ENCODE results near the gene HOXB7. TPM values are rescaled to one million over a fixed set of nuclear protein-coding genes. Genes with fewer than 3 reads are reported as not detected.

The HOXB7 gene
- total RNA-seq, 8 experiments from 2014 or later, result 6.2 to 35.5 (median 23.7) TPM

GRCh38 chr17:48617471-48618255 lies 6.8 kb upstream of the HOXB7 start:
- H3K4me3 ChIP-seq, result peak overlapping the region; percentile 23 to 89 (median 80)
- in situ Hi-C loops (cut with MboI; ENCODE audit: low pct_unique_long_range_greater_than_20kb in 2 of 9, low sequenced_read_pairs in 9 of 9, unreplicated experiment in 9 of 9), result no loop called here
- ATAC-seq (replicated peaks in 6 of 8), result no peak
- H3K4me1 ChIP-seq (replicated peaks in 1 of 2), result peaks cover 31 to 53% of the 10 kb centered on the region in 2 donors
- WGBS, 10 experiments, result 0 to 54% (median 6%) methylated on average over 1 to 8 of the region's 43 CpGs; no CpG with 5 or more reads in 1 of the 10 experiments
- peak overlapping the region; percentile 23 to 97 for H3K27ac ChIP-seq

DNA sequence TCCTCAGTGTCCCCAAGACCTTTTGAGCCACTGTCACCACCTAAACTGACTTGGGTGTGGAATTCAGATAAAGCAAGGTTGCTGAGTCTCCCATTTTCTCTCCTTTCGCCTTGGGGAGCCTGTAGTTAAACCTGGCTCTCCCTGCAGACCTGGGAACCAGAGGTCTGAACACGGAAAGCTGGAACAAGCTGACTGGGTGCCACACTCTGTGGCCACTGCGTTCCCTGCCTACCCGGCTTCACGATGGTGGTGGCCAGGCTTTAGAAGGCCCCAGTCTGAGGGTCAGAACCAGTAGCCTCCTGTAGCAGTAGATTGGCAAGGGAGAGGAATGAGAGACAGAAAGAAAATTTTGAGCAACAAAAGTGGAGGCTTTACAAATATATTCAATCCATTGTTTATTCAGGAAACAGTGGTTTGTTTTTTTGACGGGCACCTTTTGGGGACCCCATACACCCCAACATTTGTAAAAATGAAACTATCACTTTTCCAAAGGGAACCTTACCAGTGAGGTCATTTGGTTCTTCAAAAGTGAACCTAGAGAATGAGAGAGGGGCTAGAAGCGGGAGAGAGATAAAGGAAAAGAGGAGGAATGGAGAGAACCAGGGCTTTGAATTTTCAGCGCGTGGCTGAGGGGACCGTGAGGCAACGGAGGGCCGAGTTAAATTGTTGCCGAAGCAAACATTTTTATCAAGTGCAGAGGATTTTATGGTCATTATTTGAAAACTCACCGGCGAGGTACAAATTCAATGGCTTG lies 6.1 kb upstream of the HOXB7 start:
- WGBS, 10 experiments, result 0 to 84% (median 17%) methylated on average over 1 to 13 of the region's 15 CpGs; no CpG with 5 or more reads in 1 of the 10 experiments
- H3K27ac ChIP-seq, result peak overlapping the region in 1 of 2 donors; percentile 97

DNA sequence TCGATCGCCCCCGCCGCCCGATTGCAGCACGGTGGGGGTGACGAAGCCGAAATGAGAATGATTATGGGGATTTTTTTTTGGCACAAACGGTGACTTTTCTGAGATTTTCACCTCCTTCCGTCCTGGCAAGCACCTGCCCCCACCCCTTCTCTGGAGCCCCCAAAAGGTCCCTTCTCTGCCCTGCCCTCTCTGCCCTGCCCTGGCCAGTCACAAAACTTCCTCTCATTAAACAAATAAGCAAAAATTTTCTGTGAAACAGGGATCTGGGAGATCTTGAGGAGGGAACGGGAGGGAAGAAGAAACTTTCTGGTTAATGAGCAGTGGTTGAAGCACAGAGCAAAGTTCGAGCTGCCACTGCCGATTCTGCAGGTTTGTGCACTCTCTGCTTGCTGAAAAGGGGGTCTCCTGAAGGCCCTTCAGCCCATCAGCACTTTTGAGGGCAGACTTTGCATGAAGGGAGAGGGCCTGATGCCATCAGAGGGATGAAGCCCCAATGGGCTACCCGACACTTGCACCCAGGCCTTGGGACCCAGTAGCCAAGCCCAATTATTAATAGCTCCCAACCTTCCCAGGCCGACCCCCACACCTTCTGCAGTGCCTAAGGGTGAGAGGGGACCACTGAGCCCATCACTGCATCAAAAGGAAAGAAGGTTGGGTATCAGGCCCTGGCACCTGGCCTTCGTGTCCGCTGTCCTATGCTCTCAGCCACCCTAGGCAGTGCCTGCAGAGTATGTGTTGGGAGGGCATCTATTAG lies 5.3 kb upstream of the HOXB7 start:
- in situ Hi-C loops (cut with MboI; ENCODE audit: low pct_unique_long_range_greater_than_20kb in 2 of 9, low sequenced_read_pairs in 9 of 9, unreplicated experiment in 9 of 9), result no loop called here
- ATAC-seq (replicated peaks in 6 of 8), result no peak
- Histone ChIP-seq H3K27ac (peak overlapping the region in 1 of 2 donors; percentile 97), H3K4me1 (replicated peaks in 1 of 2) (peaks cover 31 to 38% of the 10 kb centered on the region in 2 donors), H3K4me3 (peak overlapping the region; percentile 59 to 89 (median 80))
- WGBS, 10 experiments, result 0 to 65% (median 22%) methylated on average over 1 to 12 of the region's 17 CpGs; no CpG with 5 or more reads in 3 of the 10 experiments

More for the DNA sequence above, 6.1 kb upstream of the HOXB7 start:
- Histone ChIP-seq H3K4me1 (replicated peaks in 1 of 2) (peaks cover 31 to 45% of the 10 kb centered on the region in 2 donors), H3K4me3 (peak overlapping the region; percentile 23 to 89 (median 80))
- no peak for ATAC-seq (replicated peaks in 6 of 8)
- in situ Hi-C loops (cut with MboI; ENCODE audit: low pct_unique_long_range_greater_than_20kb in 2 of 9, low sequenced_read_pairs in 9 of 9, unreplicated experiment in 9 of 9), result no loop called here

DNA sequence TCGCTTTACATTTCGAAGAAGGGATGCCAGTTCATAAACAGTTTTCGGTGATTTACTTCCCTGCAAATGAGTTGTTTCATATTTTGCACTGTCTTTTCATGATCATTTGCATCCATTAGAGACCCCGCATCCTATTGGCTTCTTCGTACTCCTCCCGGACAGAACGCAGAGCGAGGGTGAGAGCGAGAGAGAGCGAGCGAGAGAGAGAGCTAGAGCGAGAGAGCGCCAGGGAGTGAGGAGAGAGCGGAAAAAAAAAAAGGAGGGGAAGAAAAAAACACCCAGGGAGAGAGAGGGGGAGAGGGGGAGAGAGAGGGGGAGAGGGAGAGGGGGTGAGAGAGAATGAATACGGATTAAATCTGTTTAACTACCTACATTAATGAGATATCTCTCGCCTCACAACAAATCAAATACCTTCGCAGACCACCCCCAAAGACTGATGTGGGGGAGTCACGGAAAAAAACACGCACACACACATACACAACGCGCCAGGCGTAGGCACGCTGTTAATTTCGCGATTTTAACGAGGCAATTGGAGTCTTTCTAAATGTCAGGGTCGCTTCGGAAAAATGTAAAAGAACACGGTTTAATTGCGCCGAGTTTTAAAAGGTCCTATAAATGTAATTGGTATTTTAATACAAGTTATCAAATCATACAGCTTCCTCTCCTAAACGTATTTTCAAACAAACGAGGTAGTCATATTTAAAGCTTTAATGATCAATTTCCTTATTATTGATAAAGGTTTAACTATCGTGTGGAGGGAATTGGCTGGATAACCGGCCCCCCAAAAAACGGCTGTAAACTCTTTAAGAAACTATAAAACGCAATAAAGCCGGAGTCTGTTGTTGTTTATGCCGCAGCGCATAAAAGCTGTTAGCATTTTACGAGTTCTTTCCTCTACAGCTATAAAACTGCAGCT lies 4.5 kb upstream of the HOXB7 start, which contains the start of gene HOXB8:
TSS of gene HOXB8 (minus strand) at position 246 of the 916 bp plus-strand sequence. CDS start 588 bp downstream, outside the sequence.
- in situ Hi-C loops (cut with MboI; ENCODE audit: low pct_unique_long_range_greater_than_20kb in 2 of 9, low sequenced_read_pairs in 9 of 9, unreplicated experiment in 9 of 9), result no loop called here
- 5 to 67% (median 15%) methylated on average over 2 to 32 of the region's 41 CpGs for WGBS, 10 experiments
- ATAC-seq (replicated peaks in 6 of 8), result peak in 5 of 8 experiments; percentile 1 to 24 (median 5)
- Histone ChIP-seq H3K4me1 (replicated peaks in 1 of 2) (peaks cover 25 to 29% of the 10 kb centered on the region in 2 donors), H3K4me3 (peak within 1 kb of the TSS; percentile 59 to 89 (median 80)), H3K27ac (peak within 1 kb of the TSS; percentile 92 to 97)

- in situ Hi-C loops (cut with MboI; ENCODE audit: low pct_unique_long_range_greater_than_20kb in 2 of 9, low sequenced_read_pairs in 9 of 9, unreplicated experiment in 9 of 9), result no loop called here
- H3K4me1 ChIP-seq (replicated peaks in 1 of 2), result peaks cover 22 to 28% of the 10 kb centered on the region in 2 donors
- peak in 1 of 8 experiments; percentile 1 for ATAC-seq (replicated peaks in 6 of 8)
- H3K4me3 ChIP-seq, result peak overlapping the region; percentile 59 to 89 (median 80)
- 0 to 48% (median 0%) methylated on average over 1 to 14 of the region's 55 CpGs; no CpG with 5 or more reads in 1 of the 10 experiments for WGBS, 10 experiments
- H3K27ac ChIP-seq, result peak overlapping the region; percentile 92 to 97
Observed at GRCh38 chr17:48613862-48614694, 3.3 kb upstream of the HOXB7 start.

GRCh38 chr17:48612854-48613691 lies 2.3 kb upstream of the HOXB7 start:
- 0 to 10% (median 0%) methylated on average over 3 to 16 of the region's 67 CpGs; no CpG with 5 or more reads in 3 of the 10 experiments for WGBS, 10 experiments
- H3K4me3 ChIP-seq, result peak overlapping the region; percentile 59 to 89 (median 80)
- peaks cover 27 to 34% of the 10 kb centered on the region in 2 donors for H3K4me1 ChIP-seq (replicated peaks in 1 of 2)
- peak overlapping the region; percentile 92 to 97 for H3K27ac ChIP-seq
- ATAC-seq (replicated peaks in 6 of 8), result peak in 6 of 8 experiments; percentile 1 to 48 (median 18)
- in situ Hi-C loops (cut with MboI; ENCODE audit: low pct_unique_long_range_greater_than_20kb in 2 of 9, low sequenced_read_pairs in 9 of 9, unreplicated experiment in 9 of 9), result no loop called here

DNA sequence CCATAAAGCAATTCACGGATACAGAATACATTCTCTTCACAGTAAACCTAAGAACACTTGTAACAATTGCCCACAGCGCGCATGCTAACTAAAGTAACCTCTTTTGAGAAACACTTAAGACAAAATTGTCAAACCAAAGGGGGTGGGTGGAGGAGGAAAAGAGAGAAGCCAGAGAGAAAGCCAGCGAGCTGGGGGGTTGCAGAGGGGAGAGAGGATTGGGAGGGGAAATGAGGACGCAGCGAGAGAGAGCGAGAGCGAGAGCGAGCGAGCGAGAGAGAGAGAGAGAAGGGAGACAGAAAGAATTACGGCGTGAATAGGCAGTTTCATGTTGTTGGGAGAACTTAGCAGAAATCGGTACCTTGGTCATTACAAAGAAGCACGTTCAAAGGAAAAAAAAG lies 1.6 kb upstream of the HOXB7 start:
- peaks cover 21 to 38% of the 10 kb centered on the region in 2 donors for H3K4me1 ChIP-seq (replicated peaks in 1 of 2)
- peak in 1 of 8 experiments; percentile 2 for ATAC-seq (replicated peaks in 6 of 8)
- in situ Hi-C loops (cut with MboI; ENCODE audit: low pct_unique_long_range_greater_than_20kb in 2 of 9, low sequenced_read_pairs in 9 of 9, unreplicated experiment in 9 of 9), result no loop called here
- H3K27ac ChIP-seq, result peak overlapping the region; percentile 92 to 97
- WGBS, 10 experiments, result 0 to 17% (median 0%) methylated on average over 1 to 5 of the region's 15 CpGs; no CpG with 5 or more reads in 5 of the 10 experiments
- peak overlapping the region; percentile 59 to 89 (median 80) for H3K4me3 ChIP-seq

GRCh38 chr17:48611681-48612455 lies 1.1 kb upstream of the HOXB7 start:
- H3K4me1 ChIP-seq (replicated peaks in 1 of 2), result peaks cover 18 to 34% of the 10 kb centered on the region in 2 donors
- in situ Hi-C loops (cut with MboI; ENCODE audit: low pct_unique_long_range_greater_than_20kb in 2 of 9, low sequenced_read_pairs in 9 of 9, unreplicated experiment in 9 of 9), result no loop called here
- peak; percentile 5 to 75 (median 73) for ATAC-seq (replicated peaks in 6 of 8)
- peak overlapping the region; percentile 59 to 89 (median 80) for H3K4me3 ChIP-seq
- peak overlapping the region; percentile 92 to 97 for H3K27ac ChIP-seq
- WGBS, 10 experiments, result 0 to 38% (median 9%) methylated on average over 1 to 11 of the region's 36 CpGs; no CpG with 5 or more reads in 6 of the 10 experiments

DNA sequence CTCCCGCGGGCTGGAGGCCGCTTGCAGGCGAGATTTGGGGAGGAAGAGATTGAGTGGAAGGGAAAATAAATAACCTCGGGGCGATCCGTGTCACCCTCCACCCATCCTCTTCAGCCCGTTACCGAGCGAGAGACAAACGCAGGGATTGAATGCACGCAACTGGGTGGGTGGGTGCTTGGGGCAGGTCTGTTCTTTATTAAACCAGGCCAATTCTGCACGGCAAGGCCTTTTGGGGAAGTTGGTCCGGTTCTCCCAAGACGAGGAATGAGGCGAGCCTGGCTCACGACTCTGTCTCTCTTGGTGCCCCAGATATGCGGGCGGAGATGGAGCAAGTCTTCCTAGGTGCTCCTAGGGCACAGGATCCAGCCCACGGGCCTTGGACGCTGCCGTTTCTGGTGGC lies 396 bp upstream of the HOXB7 start:
- H3K4me3 ChIP-seq, result peak overlapping the region; percentile 59 to 89 (median 80)
- WGBS, 10 experiments, result 0 to 42% (median 0%) methylated on average over 1 to 5 of the region's 22 CpGs; no CpG with 5 or more reads in 5 of the 10 experiments
- in situ Hi-C loops (cut with MboI; ENCODE audit: low pct_unique_long_range_greater_than_20kb in 2 of 9, low sequenced_read_pairs in 9 of 9, unreplicated experiment in 9 of 9), result no loop called here

More for the DNA sequence above, 396 bp upstream of the HOXB7 start:
- H3K4me1 ChIP-seq (replicated peaks in 1 of 2), result peaks cover 15 to 31% of the 10 kb centered on the region in 2 donors
- ATAC-seq (replicated peaks in 6 of 8), result peak in 6 of 8 experiments; percentile 1 to 16 (median 3)
- peak overlapping the region; percentile 92 to 97 for H3K27ac ChIP-seq

Measured in motor neuron (in vitro differentiated cells).